PC-9 (cell line): ENCODE data around the gene POU2F3. TPM values are rescaled to one million over a fixed set of nuclear protein-coding genes. Genes with fewer than 3 reads are reported as not detected.
"Not testable (repeated sequence)": the region's sequence is repeated elsewhere in the genome, so short reads cannot be mapped to it uniquely, and the experiment has no call there.

Source experiments
- BruUV-seq: library from RNA; stranded (reverse); fragments of 400-500 nt; replicated peaks from 2 replicates; lab custom pipeline; 2021; lab: Mats Ljungman, UMichigan
- CTCF ChIA-PET: fragments of 300-600 bp; sonication (Branson Sonifier 250); formaldehyde crosslinking; loops from one replicate; lab custom pipeline; 2022; ENCODE audit warnings: antibody characterized with exemption; lab: Charles Lee
- POLR2A ChIA-PET: fragments of 300-600 bp; sonication (Branson Sonifier 250); formaldehyde crosslinking; loops from one replicate; lab custom pipeline; 2022; ENCODE audit warnings: antibody characterized with exemption; ENCODE audit not compliant: unreplicated experiment; lab: Charles Lee
- DNase-seq, 2 experiments: peaks; one replicate each; pipeline versions ENCODE4 v3.0.0 to v3.0.0-alpha.2; 2015 to 2022; ENCODE audit warnings: mixed read lengths in 1 of 2
- H2AFZ ChIP-seq: fragments of 200-600 bp; sonication (generic); 2 replicates; pipeline ENCODE4 v1.8.1; 2017; ENCODE audit warnings: antibody characterized with exemption
- H3F3A ChIP-seq: fragments of 200-600 bp; sonication (generic); 2 replicates; pipeline ENCODE4 v1.8.1; 2017; ENCODE audit warnings: antibody characterized with exemption, mild to moderate bottlenecking, low read depth; ENCODE audit not compliant: insufficient read depth
- H3K27ac ChIP-seq: fragments of 200-600 bp; sonication (generic); 2 replicates; pipeline ENCODE4 v1.6.1; 2016; ENCODE audit warnings: mixed run types
- H3K27me3 ChIP-seq: fragments of 200-600 bp; sonication (generic); 2 replicates; pipeline ENCODE4 v1.6.1; 2016; ENCODE audit warnings: low read depth, mixed run types; ENCODE audit not compliant: insufficient read depth
- H3K36me3 ChIP-seq: fragments of 200-600 bp; sonication (generic); 2 replicates; pipeline ENCODE4 v1.6.1; 2016; ENCODE audit warnings: low read depth, mixed run types
- H3K4me1 ChIP-seq: fragments of 200-600 bp; sonication (generic); replicated peaks from 2 replicates; pipeline ENCODE4 v1.6.1; 2016; ENCODE audit warnings: mixed run types; ENCODE audit not compliant: insufficient read depth
- H3K4me2 ChIP-seq: fragments of 200-600 bp; sonication (generic); 2 replicates; pipeline ENCODE4 v1.6.1; 2017; ENCODE audit warnings: mixed run types
- H3K4me3 ChIP-seq: fragments of 200-600 bp; sonication (generic); 2 replicates; pipeline ENCODE4 v1.6.1; 2016; ENCODE audit warnings: mixed run types
- H3K79me2 ChIP-seq: fragments of 200-600 bp; sonication (generic); 2 replicates; pipeline ENCODE4 v1.6.1; 2017; ENCODE audit warnings: low read depth, mixed run types
- H3K9me2 ChIP-seq: fragments of 200-600 bp; sonication (generic); 2 replicates; pipeline ENCODE4 v1.8.1; 2017; ENCODE audit warnings: mild to moderate bottlenecking; ENCODE audit not compliant: insufficient read depth
- H3K9me3 ChIP-seq: fragments of 200-600 bp; sonication (generic); 2 replicates; pipeline ENCODE4 v1.8.1; 2016; ENCODE audit warnings: low read depth; ENCODE audit not compliant: insufficient read depth
- H4K20me1 ChIP-seq: fragments of 200-600 bp; sonication (generic); 2 replicates; pipeline ENCODE4 v1.8.1; 2017; ENCODE audit not compliant: insufficient read depth
- CTCF ChIP-seq: fragments of 200-600 bp; sonication (generic); conservative IDR thresholded peaks from 2 replicates; pipeline ENCODE4 v1.6.1; 2017; ENCODE audit warnings: mixed run types, antibody characterized with exemption, mild to moderate bottlenecking, moderate library complexity
- EZH2 ChIP-seq: fragments of 200-600 bp; sonication (generic); IDR thresholded peaks from 2 replicates; pipeline ENCODE4 v1.8.0; 2017; ENCODE audit warnings: antibody characterized with exemption, low read depth
- intact Hi-C: fragments of 100-400 bp; cut with micrococcal nuclease; formaldehyde crosslinking; loops from one replicate; pipeline ENCODE4 v1.10.0; 2022; ENCODE audit not compliant: unreplicated experiment
- total RNA-seq: library from RNA; stranded (reverse); gene quantifications from 2 replicates; pipeline ENCODE4 v1.2.3, GENCODE V29; 2021

The POU2F3 gene
- total RNA-seq, 1 experiment from 2014 or later = 2.9 TPM

DNA sequence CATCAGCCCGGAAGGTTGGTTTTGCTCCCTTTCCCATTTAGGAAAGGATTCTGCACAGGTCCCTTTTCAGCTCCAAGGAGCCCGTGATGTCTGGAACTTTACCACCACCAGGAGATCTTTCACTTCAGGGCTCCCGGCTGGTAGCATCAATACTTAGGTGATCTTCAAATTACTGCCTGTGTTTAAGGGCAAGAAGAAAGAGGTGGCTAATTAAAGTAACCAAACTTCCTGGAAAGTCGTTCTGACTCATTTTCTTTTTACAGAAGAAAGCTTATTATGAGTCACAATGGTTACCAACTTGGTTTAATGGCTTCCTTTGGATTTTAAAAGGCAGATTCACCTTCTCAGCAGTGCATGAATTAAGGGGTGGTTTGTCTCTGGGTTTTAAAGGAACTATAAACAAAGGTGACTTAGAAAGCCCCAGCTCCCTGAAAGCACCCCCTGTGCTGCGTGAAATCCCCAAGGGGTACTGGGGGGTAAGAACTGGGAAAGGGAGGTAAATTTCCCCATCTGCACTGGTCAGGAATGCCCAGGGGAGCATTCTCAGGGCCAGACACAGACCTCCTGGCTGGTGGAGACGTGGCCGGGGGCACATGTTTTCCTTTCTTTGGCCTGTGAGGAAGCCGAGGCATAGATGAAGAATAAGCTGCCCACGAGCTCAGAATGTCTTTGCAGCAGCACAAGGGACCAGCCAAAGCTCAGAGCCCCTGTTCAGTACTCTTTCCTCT is 8.8 kb downstream of the POU2F3 start:
- Histone ChIP-seq H3K4me3 (no peak overlapping the region), H3K9me2 (no peaks in the 10 kb centered on the region), H2AFZ (no peak overlapping the region), H3K27ac (no peak overlapping the region), H3K36me3 (no peaks in the 10 kb centered on the region), H3K27me3 (peaks cover 5% of the 10 kb centered on the region; the same call in 1 of the 2 replicates), H3K79me2 (no peaks in the 10 kb centered on the region), H3K4me1 (peaks cover 15% of the 10 kb centered on the region), H3F3A (peaks cover 13% of the 10 kb centered on the region), H3K4me2 (peak overlapping the region; percentile 40), H4K20me1 (no peaks in the 10 kb centered on the region), H3K9me3 (no peaks in the 10 kb centered on the region)
- intact Hi-C loops = no loop called here
- CTCF ChIA-PET = interaction anchor here (1.0 kb wide), 1 partner anchor 13 kb away, joined by 5 read pairs; no protein-coding TSS in a partner anchor
- POLR2A ChIA-PET = no interaction called here
- no peak for TF ChIP-seq EZH2
- no peak for TF ChIP-seq CTCF
- BruUV-seq = no TSS peak
- DNase-seq = peak in 1 of 2 experiments; percentile 87

- CTCF ChIA-PET = interaction anchor here (1.0 kb wide), 1 partner anchor 14 kb away, joined by 5 read pairs; no protein-coding TSS in a partner anchor
- Histone ChIP-seq H3F3A (peaks cover 13% of the 10 kb centered on the region), H4K20me1 (no peaks in the 10 kb centered on the region), H3K27ac (no peak overlapping the region), H3K9me2 (no peaks in the 10 kb centered on the region), H3K79me2 (no peaks in the 10 kb centered on the region), H3K27me3 (peaks cover 14% of the 10 kb centered on the region; the same call in 1 of the 2 replicates), H3K4me2 (peak overlapping the region; percentile 40; the same call in 1 of the 2 replicates), H3K9me3 (no peaks in the 10 kb centered on the region), H3K4me3 (no peak overlapping the region), H3K4me1 (peaks cover 15% of the 10 kb centered on the region), H3K36me3 (no peaks in the 10 kb centered on the region), H2AFZ (no peak overlapping the region)
- BruUV-seq = no TSS peak
- TF ChIP-seq CTCF = no peak
- TF ChIP-seq EZH2 = no peak
- DNase-seq = no peak
- intact Hi-C loops = no loop called here
- POLR2A ChIA-PET = no interaction called here
These were observed 9.6 kb downstream of the POU2F3 start for GRCh38 chr11:120249279-120250262.

DNA sequence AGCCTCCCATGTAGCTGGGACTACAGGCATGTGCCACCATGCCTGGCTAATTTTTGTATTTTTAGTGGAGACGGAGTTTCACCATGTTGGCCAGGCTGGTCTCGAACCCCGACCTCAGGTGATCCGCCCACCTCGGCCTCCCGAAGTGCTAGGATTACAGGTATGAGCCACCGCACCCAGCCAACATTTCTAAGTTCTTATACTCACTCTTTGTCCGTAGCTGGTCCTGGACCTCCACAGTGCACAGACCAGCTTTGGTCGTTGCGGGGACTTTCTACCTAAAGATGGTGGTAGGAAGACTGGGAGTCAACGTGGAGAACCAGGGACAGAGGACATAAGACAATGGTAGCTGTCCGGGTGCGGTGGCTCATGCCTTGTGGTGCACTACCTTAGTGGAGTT is 13.4 kb downstream of the POU2F3 start:
- H3K4me1 ChIP-seq = peaks cover 10% of the 10 kb centered on the region
- H3K4me2 ChIP-seq, H3K79me2 ChIP-seq, H3K9me3 ChIP-seq, POLR2A ChIA-PET, CTCF ChIA-PET, H3K27ac ChIP-seq, H2AFZ ChIP-seq, H3K4me3 ChIP-seq, intact Hi-C loops, H3K9me2 ChIP-seq, H3K36me3 ChIP-seq, H4K20me1 ChIP-seq, BruUV-seq, DNase-seq: not testable (repeated sequence)
- peaks cover 11% of the 10 kb centered on the region for H3F3A ChIP-seq
- H3K27me3 ChIP-seq = peaks cover 52% of the 10 kb centered on the region
